ENCODE measurements around the gene RHBG.

GRCh38 chr1:156356262-156356874 lies 12.6 kb upstream of the RHBG start:
- TF ChIP-seq TCF12 (IDR thresholded peaks at IDR 0.05; ENCODE audit: low read depth): no peak
- TF ChIP-seq FOXM1 (IDR thresholded peaks at IDR 0.05; ENCODE audit: borderline replicate concordance, low read depth): no peak
- no peak for TF ChIP-seq MAX (IDR thresholded peaks at IDR 0.05)
- no peak for TF ChIP-seq EGR1 (IDR thresholded peaks at IDR 0.05)

All from Ishikawa (cell line).